WTC11 (cell line): ENCODE measurements around the gene DDAH2. TPM values are rescaled to one million over a fixed set of nuclear protein-coding genes. Genes with fewer than 3 reads are reported as not detected.

Experiments used
- ATF2 ChIP-seq: sonication (generic); formaldehyde crosslinking; IDR thresholded peaks from 2 replicates; pipeline ENCODE4 v1.8.1; 2022; ENCODE audit warnings: low read depth, missing genetic modification reagents, borderline replicate concordance
- ATF3 ChIP-seq: sonication (generic); formaldehyde crosslinking; conservative IDR thresholded peaks from 2 replicates; pipeline ENCODE4 v1.8.1; 2022; ENCODE audit warnings: mild to moderate bottlenecking, missing genetic modification reagents
- CBFB ChIP-seq: sonication (generic); formaldehyde crosslinking; IDR thresholded peaks from 2 replicates; pipeline ENCODE4 v1.8.1; 2022; ENCODE audit warnings: mild to moderate bottlenecking, low read depth, missing genetic modification reagents
- EMX1 ChIP-seq: fragments of 250-450 bp; sonication (Bioruptor Pico); IDR thresholded peaks from 2 replicates; pipeline ENCODE4 v1.8.0; 2021; ENCODE audit warnings: mild to moderate bottlenecking
- ERG ChIP-seq: fragments of 250-450 bp; sonication (Bioruptor Pico); IDR thresholded peaks from 2 replicates; pipeline ENCODE4 v1.8.0; 2021; ENCODE audit warnings: mild to moderate bottlenecking
- ESRRA ChIP-seq: sonication (generic); formaldehyde crosslinking; IDR thresholded peaks from 2 replicates; pipeline ENCODE4 v1.8.1; 2022; ENCODE audit warnings: mild to moderate bottlenecking, missing genetic modification reagents, borderline replicate concordance
- FOXP1 ChIP-seq: sonication (generic); formaldehyde crosslinking; IDR thresholded peaks from 2 replicates; pipeline ENCODE4 v1.8.0; 2022; ENCODE audit warnings: missing genetic modification reagents, mild to moderate bottlenecking, moderate library complexity, borderline replicate concordance
- GRHL2 ChIP-seq: fragments of 250-450 bp; sonication (Bioruptor Pico); IDR thresholded peaks from 2 replicates; pipeline ENCODE4 v1.8.0; 2022; ENCODE audit warnings: mild to moderate bottlenecking, moderate library complexity; ENCODE audit not compliant: insufficient replicate concordance, severe bottlenecking
- HMGXB4 ChIP-seq: sonication (generic); formaldehyde crosslinking; IDR thresholded peaks from 2 replicates; pipeline ENCODE4 v1.8.1; 2023; ENCODE audit warnings: mild to moderate bottlenecking, moderate library complexity, missing genetic modification reagents
- NFATC4 ChIP-seq: fragments of 250-450 bp; sonication (Bioruptor Pico); IDR thresholded peaks from 2 replicates; pipeline ENCODE4 v1.9.0; 2021; ENCODE audit warnings: mild to moderate bottlenecking
- NR3C1 ChIP-seq: sonication (generic); formaldehyde crosslinking; conservative IDR thresholded peaks from 2 replicates; pipeline ENCODE4 v1.8.1; 2023; ENCODE audit warnings: low read depth, mild to moderate bottlenecking, missing genetic modification reagents
- PRDM15 ChIP-seq: sonication (generic); formaldehyde crosslinking; IDR thresholded peaks from 2 replicates; pipeline ENCODE4 v1.8.0; 2022; ENCODE audit warnings: missing genetic modification reagents
- RORB ChIP-seq: fragments of 250-450 bp; sonication (Bioruptor Pico); IDR thresholded peaks from 2 replicates; pipeline ENCODE4 v1.9.0; 2021; ENCODE audit warnings: mild to moderate bottlenecking
- SOX15 ChIP-seq: fragments of 250-450 bp; sonication (Bioruptor Pico); IDR thresholded peaks from 2 replicates; pipeline ENCODE4 v1.9.0; 2021; ENCODE audit warnings: mild to moderate bottlenecking
- SP1 ChIP-seq: sonication (generic); formaldehyde crosslinking; conservative IDR thresholded peaks from 2 replicates; pipeline ENCODE4 v1.8.1; 2022; ENCODE audit warnings: missing genetic modification reagents
- USF1 ChIP-seq: sonication (generic); formaldehyde crosslinking; IDR thresholded peaks from 2 replicates; pipeline ENCODE4 v1.8.0; 2022; ENCODE audit warnings: mild to moderate bottlenecking, missing genetic modification reagents
- ZBTB43 ChIP-seq: sonication (generic); formaldehyde crosslinking; IDR thresholded peaks from 2 replicates; pipeline ENCODE4 v1.8.1; 2023; ENCODE audit warnings: mild to moderate bottlenecking, missing genetic modification reagents
- ZMAT4 ChIP-seq: fragments of 250-450 bp; sonication (Bioruptor Pico); IDR thresholded peaks from 2 replicates; pipeline ENCODE4 v1.9.0; 2021; ENCODE audit warnings: mild to moderate bottlenecking
- ZNF219 ChIP-seq: sonication (generic); formaldehyde crosslinking; IDR thresholded peaks from 2 replicates; pipeline ENCODE4 v1.8.0; 2023; ENCODE audit warnings: missing genetic modification reagents, mild to moderate bottlenecking, borderline replicate concordance
- ZNF263 ChIP-seq: sonication (generic); formaldehyde crosslinking; IDR thresholded peaks from 2 replicates; pipeline ENCODE4 v1.8.1; 2022; ENCODE audit warnings: low read depth, mild to moderate bottlenecking, moderate library complexity, missing genetic modification reagents
- ZNF423 ChIP-seq: fragments of 250-450 bp; sonication (Bioruptor Pico); IDR thresholded peaks from 2 replicates; pipeline ENCODE4 v2.1.2; 2022; ENCODE audit warnings: mild to moderate bottlenecking, moderate library complexity
- ZNF532 ChIP-seq: fragments of 250-450 bp; sonication (Bioruptor Pico); IDR thresholded peaks from 2 replicates; pipeline ENCODE4 v1.9.0; 2021; ENCODE audit warnings: mild to moderate bottlenecking, borderline replicate concordance
- total RNA-seq: library from RNA; stranded (reverse); gene quantifications from 3 replicates; pipeline ENCODE4 v1.2.3, GENCODE V29; 2021

DDAH2 gene
- total RNA-seq, 1 experiment from 2014 or later: 67.3 TPM

- no peak for TF ChIP-seq SOX15 (CRISPR knock-in tag)
- TF ChIP-seq ERG (CRISPR knock-in tag): 0 out of 2 replicates have a peak, but pooled peaks have one; percentile 38
- no peak for TF ChIP-seq CBFB (CRISPR knock-in tag)
- no peak for TF ChIP-seq HMGXB4 (CRISPR knock-in tag)
- no peak for TF ChIP-seq ZNF423 (CRISPR knock-in tag)
- TF ChIP-seq ZNF219 (CRISPR knock-in tag): no peak
- no peak for TF ChIP-seq ZNF263 (CRISPR knock-in tag)
- no peak for TF ChIP-seq USF1 (CRISPR knock-in tag)
- no peak for TF ChIP-seq GRHL2 (CRISPR knock-in tag)
- TF ChIP-seq RORB (CRISPR knock-in tag): no peak
- TF ChIP-seq PRDM15 (CRISPR knock-in tag): no peak
- TF ChIP-seq ZMAT4 (CRISPR knock-in tag): no peak
- TF ChIP-seq ESRRA (CRISPR knock-in tag): no peak
- TF ChIP-seq SP1 (CRISPR knock-in tag): peak; percentile 65
- TF ChIP-seq ZNF532 (CRISPR knock-in tag): no peak
- TF ChIP-seq NR3C1 (CRISPR knock-in tag): no peak
- TF ChIP-seq ATF3 (CRISPR knock-in tag): no peak
- no peak for TF ChIP-seq ATF2
- TF ChIP-seq EMX1 (CRISPR knock-in tag): no peak
- TF ChIP-seq FOXP1 (CRISPR knock-in tag): no peak
- TF ChIP-seq NFATC4 (CRISPR knock-in tag): no peak
- TF ChIP-seq ZBTB43 (CRISPR knock-in tag): peak; percentile 64; the same call in 1 of the 2 replicates
These were observed 40.7 kb upstream of the DDAH2 start (continued) for GRCh38 chr6:31769684-31770371.
